Neural progenitor cell (in vitro differentiated cells): ENCODE results near the gene CACNA1C. TPM values are rescaled to one million over a fixed set of nuclear protein-coding genes. Genes with fewer than 3 reads are reported as not detected.
A peak's percentile ranks its signal among the peaks of the same experiment; 100 is the strongest.

Source experiments
- DNase-seq: peaks from one replicate; pipeline ENCODE4 v3.0.0-alpha.2; 2016; ENCODE audit warnings: low spot score
- H2AFZ ChIP-seq: fragments of 200-600 bp; sonication (generic); replicated peaks from 2 replicates; pipeline ENCODE4 v1.6.1; 2016; ENCODE audit warnings: antibody characterized with exemption
- H3F3A ChIP-seq: fragments of 200-600 bp; sonication (generic); 2 replicates; pipeline ENCODE4 v1.6.1; 2016; ENCODE audit warnings: antibody characterized with exemption, low read depth
- H3K27ac ChIP-seq: fragments of 200-600 bp; sonication (generic); 2 replicates; pipeline ENCODE4 v1.5.1; 2016; ENCODE audit warnings: mild to moderate bottlenecking
- H3K27me3 ChIP-seq: fragments of 200-600 bp; sonication (generic); 2 replicates; pipeline ENCODE4 v1.6.1; 2016; ENCODE audit warnings: mild to moderate bottlenecking, moderate library complexity
- H3K36me3 ChIP-seq: fragments of 200-600 bp; sonication (generic); 2 replicates; pipeline ENCODE4 v1.5.1; 2016
- H3K4me1 ChIP-seq: fragments of 200-600 bp; sonication (generic); 2 replicates; pipeline ENCODE4 v1.6.1; 2016; ENCODE audit warnings: mixed run types
- H3K4me2 ChIP-seq: fragments of 200-600 bp; sonication (generic); 2 replicates; pipeline ENCODE4 v1.6.1; 2016
- H3K4me3 ChIP-seq: fragments of 200-600 bp; sonication (generic); 2 replicates; pipeline ENCODE4 v1.5.1; 2016
- H3K79me2 ChIP-seq: fragments of 200-600 bp; sonication (generic); 2 replicates; pipeline ENCODE4 v1.6.1; 2016; ENCODE audit warnings: low read depth
- H3K9ac ChIP-seq: fragments of 200-600 bp; sonication (generic); 2 replicates; pipeline ENCODE4 v1.6.1; 2016
- H3K9me3 ChIP-seq: fragments of 200-600 bp; sonication (generic); 2 replicates; pipeline ENCODE4 v1.5.1; 2016; ENCODE audit warnings: low read depth
- H4K20me1 ChIP-seq: fragments of 200-600 bp; sonication (generic); 2 replicates; pipeline ENCODE4 v1.6.1; 2016; ENCODE audit warnings: low read depth
- H3K27ac Mint-ChIP-seq: 3 replicates; pipeline ENCODE4 v1.8.0; 2021; ENCODE audit warnings: mixed read lengths
- H3K27me3 Mint-ChIP-seq: 2 replicates; pipeline ENCODE4 v1.8.0; 2022; ENCODE audit warnings: low read depth, mild to moderate bottlenecking, inconsistent platforms, moderate library complexity, mixed read lengths; ENCODE audit not compliant: insufficient read depth
- H3K36me3 Mint-ChIP-seq: 3 replicates; pipeline ENCODE4 v1.8.0; 2021; ENCODE audit warnings: mixed read lengths
- H3K4me1 Mint-ChIP-seq: 3 replicates; pipeline ENCODE4 v1.8.0; 2021; ENCODE audit warnings: mixed read lengths
- H3K4me3 Mint-ChIP-seq: 3 replicates; pipeline ENCODE4 v1.8.0; 2021; ENCODE audit warnings: mild to moderate bottlenecking, moderate library complexity, mixed read lengths
- H3K9me3 Mint-ChIP-seq: 3 replicates; pipeline ENCODE4 v1.8.0; 2020; ENCODE audit warnings: mixed read lengths
- EZH2 ChIP-seq: fragments of 200-600 bp; sonication (generic); IDR thresholded peaks from 2 replicates; pipeline ENCODE4 v1.6.1; 2017; ENCODE audit warnings: antibody characterized with exemption, mild to moderate bottlenecking, moderate library complexity
- EZH2phosphoT487 ChIP-seq: fragments of 200-600 bp; sonication (generic); IDR thresholded peaks from 2 replicates; pipeline ENCODE4 v1.6.1; 2017; ENCODE audit warnings: antibody characterized with exemption
- total RNA-seq: library from RNA; depleted of rRNA; stranded (reverse); fragments of >200 nt; gene quantifications from 2 replicates; pipeline ENCODE4 v1.2.3, GENCODE V29; 2015; ENCODE audit warnings: low replicate concordance
- TF ChIP-seq, protein P1 (sequence below): fragments of 200-600 bp; sonication (generic); IDR thresholded peaks from 2 replicates; pipeline ENCODE4 v1.5.1; 2017; ENCODE audit warnings: antibody characterized with exemption, mild to moderate bottlenecking

The CACNA1C gene
- total RNA-seq, 1 donor from 2014 or later: 2.7 TPM

DNA sequence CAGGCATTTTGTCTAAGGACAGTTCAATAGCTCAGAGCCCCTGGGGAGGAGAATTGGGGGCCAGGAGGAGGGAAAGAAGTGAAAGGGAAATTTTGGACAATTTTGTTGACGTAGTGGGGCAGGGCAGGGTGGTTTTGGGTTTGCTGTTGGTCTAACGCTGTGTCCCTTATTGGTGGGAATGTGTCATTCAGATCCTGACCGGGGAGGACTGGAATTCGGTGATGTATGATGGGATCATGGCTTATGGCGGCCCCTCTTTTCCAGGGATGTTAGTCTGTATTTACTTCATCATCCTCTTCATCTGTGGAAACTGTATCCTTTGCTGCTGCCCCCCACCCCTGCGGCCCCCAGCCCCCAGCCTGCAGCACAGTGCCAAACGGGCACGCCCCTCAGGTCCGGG lies 529.8 kb downstream of the CACNA1C start:
- DNase-seq: no peak
- peak overlapping the region; percentile 38 for H3K4me3 ChIP-seq
- no peaks in the 10 kb centered on the region for H3F3A ChIP-seq
- Mint-ChIP-seq H3K4me1 (peaks cover 4% of the 10 kb centered on the region), H3K27ac (no peak overlapping the region), H3K4me3 (no peak overlapping the region), H3K9me3 (no peaks in the 10 kb centered on the region), H3K36me3 (no peaks in the 10 kb centered on the region), H3K27me3 (peaks cover 8% of the 10 kb centered on the region)
- H3K79me2 ChIP-seq: no peaks in the 10 kb centered on the region
- no peak overlapping the region for H2AFZ ChIP-seq
- H3K4me2 ChIP-seq: peak overlapping the region; percentile 75
- TF ChIP-seq, protein P1, sequence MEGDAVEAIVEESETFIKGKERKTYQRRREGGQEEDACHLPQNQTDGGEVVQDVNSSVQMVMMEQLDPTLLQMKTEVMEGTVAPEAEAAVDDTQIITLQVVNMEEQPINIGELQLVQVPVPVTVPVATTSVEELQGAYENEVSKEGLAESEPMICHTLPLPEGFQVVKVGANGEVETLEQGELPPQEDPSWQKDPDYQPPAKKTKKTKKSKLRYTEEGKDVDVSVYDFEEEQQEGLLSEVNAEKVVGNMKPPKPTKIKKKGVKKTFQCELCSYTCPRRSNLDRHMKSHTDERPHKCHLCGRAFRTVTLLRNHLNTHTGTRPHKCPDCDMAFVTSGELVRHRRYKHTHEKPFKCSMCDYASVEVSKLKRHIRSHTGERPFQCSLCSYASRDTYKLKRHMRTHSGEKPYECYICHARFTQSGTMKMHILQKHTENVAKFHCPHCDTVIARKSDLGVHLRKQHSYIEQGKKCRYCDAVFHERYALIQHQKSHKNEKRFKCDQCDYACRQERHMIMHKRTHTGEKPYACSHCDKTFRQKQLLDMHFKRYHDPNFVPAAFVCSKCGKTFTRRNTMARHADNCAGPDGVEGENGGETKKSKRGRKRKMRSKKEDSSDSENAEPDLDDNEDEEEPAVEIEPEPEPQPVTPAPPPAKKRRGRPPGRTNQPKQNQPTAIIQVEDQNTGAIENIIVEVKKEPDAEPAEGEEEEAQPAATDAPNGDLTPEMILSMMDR: no peak
- TF ChIP-seq EZH2 (no peak), EZH2phosphoT487 (no peak)
- no peaks in the 10 kb centered on the region for H3K9me3 ChIP-seq
- H3K36me3 ChIP-seq: no peaks in the 10 kb centered on the region
- H4K20me1 ChIP-seq: no peaks in the 10 kb centered on the region
- H3K4me1 ChIP-seq: no peaks in the 10 kb centered on the region
- H3K27me3 ChIP-seq: peaks cover 59% of the 10 kb centered on the region
- H3K27ac ChIP-seq: no peak overlapping the region
- no peak overlapping the region for H3K9ac ChIP-seq

DNA sequence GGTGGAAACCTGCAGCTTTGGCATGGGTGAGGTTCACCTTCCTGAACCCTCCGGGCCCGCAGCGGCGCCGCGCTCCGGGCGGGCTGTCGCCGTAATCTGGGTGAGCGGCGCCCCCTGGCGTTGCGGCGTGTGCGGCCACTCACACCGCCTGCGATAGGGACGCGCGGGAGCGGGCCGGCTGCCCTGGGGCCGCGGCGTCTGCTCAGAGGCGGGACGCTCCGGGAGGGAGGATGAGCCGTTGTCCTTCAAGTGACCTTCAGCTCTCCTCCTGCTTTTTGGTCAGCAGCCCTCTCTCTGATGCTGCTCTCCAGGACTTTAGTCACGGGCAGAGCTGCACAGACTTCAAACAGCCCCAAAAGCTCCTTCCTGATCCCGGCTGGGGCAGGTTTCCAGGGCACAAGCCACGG lies 530.3 kb downstream of the CACNA1C start:
- no peaks in the 10 kb centered on the region for H3F3A ChIP-seq
- peak overlapping the region; percentile 75 for H3K4me2 ChIP-seq
- H2AFZ ChIP-seq: no peak overlapping the region
- no peaks in the 10 kb centered on the region for H3K36me3 ChIP-seq
- peaks cover 8% of the 10 kb centered on the region for H3K27me3 Mint-ChIP-seq
- no peaks in the 10 kb centered on the region for H3K79me2 ChIP-seq
- no peak overlapping the region for H3K9ac ChIP-seq
- H3K27me3 ChIP-seq: peaks cover 59% of the 10 kb centered on the region
- peaks cover 4% of the 10 kb centered on the region for H3K4me1 Mint-ChIP-seq
- H3K4me3 Mint-ChIP-seq: no peak overlapping the region
- TF ChIP-seq, protein P1: peak; percentile 94
- TF ChIP-seq EZH2phosphoT487: peak; percentile 37
- no peak for TF ChIP-seq EZH2
- no peaks in the 10 kb centered on the region for H3K9me3 Mint-ChIP-seq
- no peak overlapping the region for H3K27ac ChIP-seq
- no peaks in the 10 kb centered on the region for H3K4me1 ChIP-seq
- no peak overlapping the region for H3K27ac Mint-ChIP-seq
- no peaks in the 10 kb centered on the region for H3K9me3 ChIP-seq
- peak overlapping the region; percentile 38 for H3K4me3 ChIP-seq
- DNase-seq: peak; percentile 83
- no peaks in the 10 kb centered on the region for H3K36me3 Mint-ChIP-seq
- H4K20me1 ChIP-seq: no peaks in the 10 kb centered on the region

DNA sequence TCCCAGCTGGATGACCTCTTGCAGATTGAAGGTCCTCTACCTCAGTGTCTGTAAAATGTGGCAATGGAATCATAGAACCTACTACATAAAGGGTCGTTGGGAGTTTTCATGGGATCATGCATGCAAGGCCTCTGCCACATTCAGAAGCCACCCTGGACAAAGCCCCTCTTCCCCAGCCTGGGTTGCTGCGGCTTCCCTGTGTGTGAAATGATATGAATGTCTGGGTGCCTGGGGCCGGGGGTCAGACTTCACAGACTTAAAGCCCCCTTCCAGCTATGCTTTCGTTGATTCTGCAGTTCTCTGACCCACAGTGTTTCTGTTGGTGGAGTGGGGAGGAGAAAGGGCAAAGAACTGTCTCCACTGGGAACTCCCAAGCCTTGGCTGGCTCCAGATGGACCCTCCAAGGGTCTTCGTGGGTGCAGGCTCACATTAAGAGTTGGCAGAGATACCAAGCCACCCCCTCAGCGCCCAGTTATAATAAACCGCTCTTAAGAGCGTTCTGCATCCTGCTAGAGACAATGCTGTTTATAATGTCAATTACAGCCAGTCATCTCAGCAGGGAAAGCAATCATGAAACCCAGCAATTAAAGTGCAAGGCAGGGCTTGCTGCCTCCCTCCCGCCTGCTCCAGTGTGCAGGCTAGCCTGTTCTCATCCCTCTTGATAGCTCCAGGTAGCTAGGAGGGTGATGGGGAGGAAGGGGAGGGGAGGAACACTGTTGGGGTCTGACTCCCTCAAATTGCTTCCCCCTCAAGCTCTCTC lies 531.0 kb downstream of the CACNA1C start:
- H3F3A ChIP-seq: no peaks in the 10 kb centered on the region
- Mint-ChIP-seq H3K36me3 (no peaks in the 10 kb centered on the region), H3K4me1 (peaks cover 4% of the 10 kb centered on the region), H3K27ac (no peak overlapping the region), H3K4me3 (no peak overlapping the region), H3K9me3 (peaks cover 2% of the 10 kb centered on the region), H3K27me3 (peaks cover 8% of the 10 kb centered on the region)
- H3K27me3 ChIP-seq: peaks cover 59% of the 10 kb centered on the region
- H3K79me2 ChIP-seq: no peaks in the 10 kb centered on the region
- H3K9ac ChIP-seq: no peak overlapping the region
- no peaks in the 10 kb centered on the region for H3K36me3 ChIP-seq
- no peak overlapping the region for H3K4me2 ChIP-seq
- H3K9me3 ChIP-seq: no peaks in the 10 kb centered on the region
- no peak overlapping the region for H3K4me3 ChIP-seq
- no peak overlapping the region for H3K27ac ChIP-seq
- DNase-seq: no peak
- TF ChIP-seq EZH2 (no peak), EZH2phosphoT487 (no peak)
- TF ChIP-seq, protein P1: no peak
- H3K4me1 ChIP-seq: no peaks in the 10 kb centered on the region
- H2AFZ ChIP-seq: no peak overlapping the region
- H4K20me1 ChIP-seq: no peaks in the 10 kb centered on the region
